ENCODE data around the gene DCTPP1.
A peak's percentile ranks its signal among the peaks of the same experiment; 100 is the strongest.

DCTPP1 gene

DNA sequence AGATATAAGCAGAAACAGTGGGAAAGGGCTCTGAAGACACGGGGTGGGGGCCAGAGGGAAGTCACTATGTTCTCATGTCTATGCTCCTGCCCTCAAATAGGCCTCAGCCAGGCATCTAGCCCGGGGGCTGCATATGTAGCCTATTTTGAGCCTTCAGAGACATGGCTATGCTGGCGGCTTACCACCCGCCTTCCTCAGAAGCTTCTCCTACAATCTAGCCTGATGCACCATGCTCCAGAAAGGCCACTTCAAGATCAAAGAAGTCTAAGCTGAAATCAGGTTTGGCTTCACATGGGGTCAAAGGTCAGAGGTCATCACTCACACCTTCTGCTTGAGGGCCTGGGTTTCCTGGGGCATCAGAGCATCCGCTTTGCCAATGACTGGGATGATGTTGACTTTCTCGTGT, 49.0 kb downstream of the DCTPP1 start:
- no peak for DNase-seq

DNA sequence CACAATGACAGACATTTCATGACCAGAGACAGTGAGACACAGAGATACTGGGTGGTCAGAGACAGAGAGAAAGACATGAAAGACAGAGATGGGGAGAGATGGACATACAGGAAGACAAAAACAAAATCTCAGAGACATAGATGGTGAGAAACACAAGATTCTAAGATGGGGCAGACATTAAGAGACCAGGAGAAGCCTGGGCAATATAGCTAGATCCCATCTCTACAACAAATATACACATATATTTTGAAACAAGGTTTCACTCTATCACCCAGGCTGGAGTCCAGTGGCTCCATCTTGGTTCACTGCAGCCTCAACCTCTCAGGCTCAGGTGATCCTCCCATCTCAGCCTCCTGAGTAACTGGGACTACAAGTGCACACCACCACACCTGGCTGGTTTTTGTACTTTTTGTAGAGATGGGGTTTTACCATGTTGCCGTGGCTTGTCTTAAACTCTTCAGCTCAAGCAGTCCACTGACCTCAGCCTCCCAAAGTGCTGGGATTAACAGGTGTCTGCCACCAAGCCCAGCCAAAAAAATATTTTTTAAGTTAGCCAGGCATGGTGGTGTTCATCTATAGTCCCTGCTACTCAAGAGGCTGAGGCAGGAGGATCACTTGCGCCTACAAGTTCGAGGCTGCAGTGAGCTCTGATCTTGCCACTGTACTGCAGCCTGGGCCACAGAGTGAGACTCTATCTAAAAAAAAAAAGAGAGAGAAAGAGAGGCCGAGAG, 49.6 kb downstream of the DCTPP1 start:
- DNase-seq: no peak

DNA sequence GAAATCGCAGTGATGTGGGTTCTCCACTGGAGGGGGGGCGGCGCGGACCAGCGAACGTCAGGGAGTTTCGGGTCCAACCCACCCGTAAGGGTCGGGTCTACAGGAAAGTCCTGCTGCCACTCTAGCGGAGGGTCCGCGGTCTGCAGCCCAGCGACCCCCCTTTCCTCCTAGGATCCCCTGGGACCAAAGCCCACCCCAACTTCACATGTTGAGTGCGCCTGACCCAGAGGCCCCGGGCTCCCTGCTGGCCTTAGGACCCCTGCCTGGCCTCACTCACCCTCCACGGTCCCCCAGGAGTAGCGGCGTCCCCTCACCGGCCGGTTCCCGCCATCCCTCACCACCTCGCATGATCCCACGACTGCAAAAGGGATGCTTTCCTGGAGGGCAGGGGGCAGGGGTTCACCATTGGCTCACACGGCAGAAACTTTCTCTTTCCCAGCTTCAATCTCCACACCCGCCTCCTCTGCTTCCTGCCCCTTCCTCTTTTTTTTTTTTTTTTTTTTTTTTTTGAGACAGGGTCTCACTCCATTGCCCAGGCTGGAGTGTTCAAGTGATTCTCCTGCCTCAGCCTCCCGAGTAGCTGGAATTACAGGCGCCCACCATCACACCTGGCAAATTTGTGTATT, 50.6 kb downstream of the DCTPP1 start:
- DNase-seq: no peak

DNA sequence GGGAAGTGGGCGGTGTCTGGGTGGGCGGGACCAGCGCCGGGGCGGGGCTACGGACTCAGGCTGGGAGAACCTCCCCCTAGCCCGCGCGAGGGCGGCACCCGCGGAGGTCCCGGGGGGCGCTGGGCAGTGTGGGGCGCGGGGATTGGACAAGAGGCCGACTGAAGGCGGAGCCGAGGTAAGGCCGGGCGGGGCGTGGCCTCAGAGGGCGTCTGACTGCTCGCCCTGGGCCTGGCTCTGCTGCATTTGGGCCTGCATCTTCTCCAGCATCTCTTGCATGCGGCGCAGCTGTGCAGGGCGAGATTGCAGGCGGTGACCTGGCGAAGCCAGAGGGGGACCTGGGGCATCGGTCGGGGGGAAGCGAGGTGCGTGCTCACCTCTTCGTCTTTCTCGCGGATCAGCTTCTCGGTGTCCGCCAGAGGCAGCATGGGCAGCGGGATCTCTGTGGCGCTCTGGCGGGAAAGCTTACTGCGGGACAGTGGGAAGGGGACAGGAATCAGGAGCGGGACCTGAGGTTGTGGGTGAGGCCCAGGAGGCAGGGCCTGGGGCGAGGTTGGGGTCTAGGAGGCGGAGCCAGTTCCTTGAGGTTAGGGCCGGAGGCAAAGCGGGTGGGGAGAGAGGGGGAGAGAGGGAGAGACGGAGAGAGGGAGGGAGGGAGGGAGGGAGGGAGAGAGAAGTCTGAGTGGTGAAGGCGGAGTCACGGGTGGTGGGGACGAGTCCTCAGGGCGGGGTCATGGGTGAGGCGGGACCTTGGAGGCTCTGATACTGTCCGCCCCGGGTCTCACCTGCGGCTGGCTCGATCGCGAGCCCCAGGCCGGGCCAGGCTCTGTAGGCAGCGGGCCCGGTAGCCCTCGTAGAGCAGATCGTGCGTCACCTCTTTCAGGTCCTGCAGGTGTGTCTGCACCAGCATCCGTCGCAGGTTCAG, 51.3 kb downstream of the DCTPP1 start:
- peak; percentile 99 to 100 for DNase-seq

DNA sequence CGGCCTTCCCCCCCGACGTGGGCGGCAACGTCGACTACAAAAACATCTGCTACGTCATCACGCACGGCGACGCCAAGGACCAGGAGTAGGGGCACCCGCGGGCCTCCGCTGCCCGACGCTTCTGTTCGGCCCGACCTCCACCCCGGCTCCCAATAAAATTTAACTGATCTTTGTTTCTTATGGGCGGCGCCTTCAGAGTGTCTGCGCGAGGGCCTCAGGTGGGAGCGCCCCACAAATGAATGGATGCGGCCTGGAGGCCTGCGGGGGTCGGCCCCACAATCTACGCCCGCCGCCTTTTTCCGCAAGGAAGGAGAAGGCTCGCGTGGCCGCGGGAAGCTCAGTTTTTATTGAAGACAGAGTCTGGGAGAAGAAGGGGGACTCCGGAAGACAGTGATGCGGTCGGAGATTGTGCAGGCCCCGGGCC, 52.0 kb downstream of the DCTPP1 start:
- DNase-seq: peak; percentile 73 to 76

DNA sequence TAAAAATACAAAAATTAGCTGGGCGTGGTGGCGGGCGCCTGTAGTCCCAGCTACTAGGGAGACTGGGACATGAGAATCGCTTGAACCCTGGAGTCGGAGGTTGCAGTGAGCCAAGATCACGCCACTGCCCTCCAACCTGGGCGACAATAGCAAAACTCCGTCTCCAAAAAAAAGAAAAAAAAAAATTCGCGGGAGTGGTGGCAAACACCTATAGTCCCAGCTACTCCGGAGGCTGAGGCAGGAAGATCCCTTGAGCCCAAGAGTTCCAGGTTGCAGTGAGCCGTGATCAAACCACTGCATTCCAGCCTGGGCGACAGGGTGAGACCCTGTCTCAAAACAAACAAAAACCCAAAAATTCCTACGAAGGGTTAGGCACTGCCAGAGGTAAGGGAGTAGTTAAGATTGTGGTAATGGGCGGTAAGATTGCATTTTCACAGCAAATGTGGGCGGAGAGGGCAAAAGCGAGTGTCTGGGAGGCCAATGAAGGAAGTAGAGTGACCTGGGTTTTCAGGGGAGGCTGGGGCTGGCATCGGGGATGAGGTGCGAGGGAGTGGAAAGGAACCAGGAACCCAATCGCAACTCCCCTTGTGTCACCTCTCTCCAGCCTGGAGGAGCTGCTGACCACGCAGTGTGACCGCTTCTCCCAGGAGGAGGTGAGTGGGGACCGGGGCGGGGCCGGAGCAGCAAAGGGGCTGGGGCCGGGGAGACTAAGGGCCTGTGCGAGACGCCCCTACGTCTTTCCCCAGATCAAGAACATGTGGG, 52.6 kb downstream of the DCTPP1 start:
- DNase-seq: no peak

DNA sequence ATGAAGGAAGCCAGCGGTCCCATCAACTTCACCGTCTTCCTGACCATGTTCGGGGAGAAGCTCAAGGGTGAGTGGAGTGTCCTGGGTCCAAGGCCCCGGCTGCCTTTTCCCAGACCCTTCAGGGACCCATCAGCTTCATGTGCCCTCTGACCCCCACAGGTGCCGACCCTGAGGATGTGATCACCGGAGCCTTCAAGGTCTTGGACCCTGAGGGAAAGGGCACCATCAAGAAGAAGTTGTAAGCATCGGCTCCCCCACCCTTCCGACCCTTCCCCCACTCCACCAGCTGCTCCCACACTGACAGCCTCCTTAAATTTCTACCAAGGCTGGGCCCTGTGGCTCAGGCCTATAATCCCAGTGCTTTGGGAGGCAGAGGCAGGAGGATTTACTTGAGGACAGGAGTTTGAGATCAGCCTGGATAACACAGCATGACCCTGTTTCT, 53.3 kb downstream of the DCTPP1 start:
- no peak for DNase-seq

DNA sequence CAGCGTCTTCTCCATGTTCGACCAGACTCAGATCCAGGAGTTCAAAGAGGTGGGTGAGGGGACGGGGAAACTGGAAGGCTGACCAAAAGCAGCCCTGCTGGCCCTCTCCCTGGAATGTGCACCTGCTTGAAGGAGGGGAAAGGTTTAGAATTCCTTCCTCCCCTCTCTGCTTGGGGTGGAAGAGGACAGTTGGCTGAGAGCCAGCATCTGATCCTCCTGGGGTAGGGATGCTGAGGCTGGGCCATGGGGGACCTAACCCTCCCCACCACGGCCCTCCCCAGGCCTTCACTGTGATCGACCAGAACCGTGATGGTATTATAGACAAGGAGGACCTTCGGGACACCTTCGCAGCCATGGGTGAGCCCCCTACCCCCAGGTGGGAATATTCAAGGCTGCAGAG, 54.0 kb downstream of the DCTPP1 start:
- no peak for DNase-seq

DNA sequence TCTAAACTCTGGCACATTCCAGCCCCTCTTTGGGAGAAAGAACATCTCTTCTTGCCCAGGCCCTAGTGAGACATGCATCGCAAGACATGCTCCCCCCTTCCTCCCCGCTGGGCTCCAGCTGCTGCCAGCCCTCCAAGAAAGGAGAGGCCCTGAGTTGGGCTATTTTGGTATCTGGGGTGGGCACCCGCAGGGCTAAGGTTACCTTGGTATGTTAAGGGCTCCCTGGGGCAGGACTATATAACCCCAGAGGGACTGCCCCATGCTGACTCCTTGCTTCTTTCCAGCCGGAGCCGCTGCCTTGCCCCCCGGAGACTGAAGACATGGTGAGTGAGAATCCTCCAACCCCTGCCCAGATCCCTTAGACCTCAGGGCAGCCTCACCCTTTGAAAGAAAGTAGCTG, 55.3 kb downstream of the DCTPP1 start, which contains the start of gene MYL11:
Gene MYL11, plus strand, starts transcription at position 265 of the 400 bp plus-strand sequence. Its CDS starts 56 bp downstream, at position 321.
- DNase-seq: no peak

Data from stimulated activated CD4-positive, alpha-beta T cell treated with anti-CD3 and anti-CD28 coated beads, Interleukin-2, amount 100 ng/mL, for 48 hours (primary cell).